ENCODE measurements around the gene TMEM243. TPM values are rescaled to one million over a fixed set of nuclear protein-coding genes. Genes with fewer than 3 reads are reported as not detected.

The TMEM243 gene
- total RNA-seq, 1 donor, result 35.8 TPM

GRCh38 chr7:87218796-87219544 lies 562 bp downstream of the TMEM243 start:
- DNase-seq (ENCODE audit: low read depth), result peak; percentile 61
- TF ChIP-seq, protein P1, sequence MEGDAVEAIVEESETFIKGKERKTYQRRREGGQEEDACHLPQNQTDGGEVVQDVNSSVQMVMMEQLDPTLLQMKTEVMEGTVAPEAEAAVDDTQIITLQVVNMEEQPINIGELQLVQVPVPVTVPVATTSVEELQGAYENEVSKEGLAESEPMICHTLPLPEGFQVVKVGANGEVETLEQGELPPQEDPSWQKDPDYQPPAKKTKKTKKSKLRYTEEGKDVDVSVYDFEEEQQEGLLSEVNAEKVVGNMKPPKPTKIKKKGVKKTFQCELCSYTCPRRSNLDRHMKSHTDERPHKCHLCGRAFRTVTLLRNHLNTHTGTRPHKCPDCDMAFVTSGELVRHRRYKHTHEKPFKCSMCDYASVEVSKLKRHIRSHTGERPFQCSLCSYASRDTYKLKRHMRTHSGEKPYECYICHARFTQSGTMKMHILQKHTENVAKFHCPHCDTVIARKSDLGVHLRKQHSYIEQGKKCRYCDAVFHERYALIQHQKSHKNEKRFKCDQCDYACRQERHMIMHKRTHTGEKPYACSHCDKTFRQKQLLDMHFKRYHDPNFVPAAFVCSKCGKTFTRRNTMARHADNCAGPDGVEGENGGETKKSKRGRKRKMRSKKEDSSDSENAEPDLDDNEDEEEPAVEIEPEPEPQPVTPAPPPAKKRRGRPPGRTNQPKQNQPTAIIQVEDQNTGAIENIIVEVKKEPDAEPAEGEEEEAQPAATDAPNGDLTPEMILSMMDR (IDR thresholded peaks at IDR 0.05; ENCODE audit: insufficient read depth, low read depth, low read length), result peak; percentile 16
- peak overlapping the region; percentile 94 for H3K4me3 ChIP-seq (ENCODE audit: low read depth, low read length)

DNA sequence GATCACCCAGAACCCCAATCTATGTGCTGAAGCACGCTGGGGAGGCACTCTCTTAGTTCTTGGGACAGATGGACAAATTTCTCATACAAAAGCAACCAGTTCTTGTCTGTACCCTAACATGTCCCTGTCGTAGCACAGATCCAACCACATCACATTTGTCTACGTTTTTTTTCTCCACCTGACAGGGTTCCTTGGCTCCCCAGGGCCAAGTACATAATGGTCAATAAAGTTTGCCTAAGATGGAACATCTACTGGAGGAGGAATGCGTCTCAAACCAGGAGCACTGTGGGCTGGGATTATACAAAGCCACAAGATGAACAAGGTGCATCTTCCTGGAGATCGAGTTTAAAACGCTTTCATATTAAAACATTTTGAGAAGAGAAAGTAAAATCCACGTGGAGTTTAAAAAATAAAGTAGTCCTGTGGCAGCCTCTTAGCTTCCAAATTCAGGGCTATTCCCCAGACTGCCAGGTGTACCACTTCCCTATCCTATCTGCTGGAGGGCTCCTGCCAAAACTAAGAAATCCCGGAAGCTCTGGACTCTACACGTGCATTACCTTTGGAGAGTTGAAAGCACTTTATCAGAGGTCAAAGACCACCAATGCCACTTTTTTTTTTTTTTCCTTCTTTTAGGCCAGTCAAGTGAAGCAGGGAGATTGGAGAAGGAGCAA lies 1.4 kb downstream of the TMEM243 start:
- DNase-seq (ENCODE audit: low read depth), result no peak
- TF ChIP-seq, protein P1 (IDR thresholded peaks at IDR 0.05; ENCODE audit: insufficient read depth, low read depth, low read length), result no peak
- peak overlapping the region; percentile 94 for H3K4me3 ChIP-seq (ENCODE audit: low read depth, low read length)

- TF ChIP-seq, protein P1 (IDR thresholded peaks at IDR 0.05; ENCODE audit: insufficient read depth, low read depth, low read length), result no peak
- DNase-seq (ENCODE audit: low read depth), result no peak
- no peak overlapping the region for H3K4me3 ChIP-seq (ENCODE audit: low read depth, low read length)
These were observed 2.6 kb downstream of the TMEM243 start for GRCh38 chr7:87216701-87217508.

GRCh38 chr7:87215046-87215445 lies 4.5 kb downstream of the TMEM243 start:
- DNase-seq (ENCODE audit: low read depth), result no peak
- H3K4me3 ChIP-seq (ENCODE audit: low read depth, low read length), result no peak overlapping the region
- TF ChIP-seq, protein P1 (IDR thresholded peaks at IDR 0.05; ENCODE audit: insufficient read depth, low read depth, low read length), result no peak

DNA sequence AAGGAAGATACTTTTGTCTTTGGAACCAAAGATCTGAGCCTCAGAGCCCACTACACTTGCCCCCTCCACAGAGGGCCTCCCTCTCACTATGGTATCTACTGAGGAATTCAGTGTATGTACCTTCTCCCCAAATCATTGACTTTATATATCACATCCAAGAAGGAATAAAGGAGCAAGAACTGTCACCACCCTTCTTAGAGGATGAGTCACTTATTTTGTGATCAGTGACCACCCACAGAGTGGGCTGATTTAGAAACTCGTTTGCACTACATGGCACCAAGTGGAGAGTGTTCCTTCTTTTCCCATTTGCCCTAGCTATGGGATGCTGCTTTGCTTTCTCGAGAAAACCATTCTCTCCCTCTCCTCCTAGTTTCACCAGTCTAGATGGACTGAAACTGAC lies 5.7 kb downstream of the TMEM243 start:
- H3K4me3 ChIP-seq (ENCODE audit: low read depth, low read length), result no peak overlapping the region
- DNase-seq (ENCODE audit: low read depth), result no peak
- TF ChIP-seq, protein P1 (IDR thresholded peaks at IDR 0.05; ENCODE audit: insufficient read depth, low read depth, low read length), result no peak

GRCh38 chr7:87213252-87213651 lies 6.3 kb downstream of the TMEM243 start:
- no peak overlapping the region for H3K4me3 ChIP-seq (ENCODE audit: low read depth, low read length)
- no peak for DNase-seq (ENCODE audit: low read depth)
- TF ChIP-seq, protein P1 (IDR thresholded peaks at IDR 0.05; ENCODE audit: insufficient read depth, low read depth, low read length), result no peak
